ENCODE results near the gene RIOK1. TPM values are rescaled to one million over a fixed set of nuclear protein-coding genes. Genes with fewer than 3 reads are reported as not detected.
A peak's percentile ranks its signal among the peaks of the same experiment; 100 is the strongest.

The RIOK1 gene
- total and polyA plus RNA-seq, 2 of the 13 experiments (the other 11 are each of a cell fraction or from before 2014, with no cell fraction given), result 9.4 to 37.8 TPM

DNA sequence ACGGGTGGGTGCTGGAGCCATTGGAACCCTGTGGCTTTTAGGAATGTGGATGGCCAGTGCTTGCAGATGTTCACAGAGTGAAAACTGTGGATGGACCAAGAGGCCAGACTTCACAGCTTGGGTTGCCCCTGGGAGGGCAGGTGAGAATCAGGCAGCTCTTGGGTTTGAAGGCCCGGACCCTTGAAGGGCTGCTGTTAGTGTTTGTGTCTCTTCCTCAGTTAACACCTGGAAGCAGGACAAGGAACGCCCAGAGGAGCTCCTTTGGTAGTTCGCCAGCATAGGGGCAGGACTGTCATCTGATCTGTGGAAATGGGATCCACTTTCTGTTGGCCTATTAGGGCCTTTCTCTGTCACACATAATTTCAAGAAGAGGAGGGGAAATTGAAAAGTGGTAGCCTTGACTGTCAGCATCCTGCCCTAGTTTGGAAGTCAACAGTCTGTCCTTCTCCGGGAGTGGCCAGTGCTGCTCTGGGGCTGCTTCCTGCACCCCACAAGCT lies 43.6 kb downstream of the RIOK1 start:
- 37% methylated on average over 3 of the region's 5 CpGs for WGBS (ENCODE audit: low lambda C conversion rate)
- no peaks in the 10 kb centered on the region for H3K79me2 ChIP-seq (ENCODE audit: insufficient read depth, low read length)
- intact Hi-C loops (cut with micrococcal nuclease; ENCODE audit: unreplicated experiment), result no loop called here
- POLR2A ChIA-PET, result interaction anchor here (1.1 to 1.7 kb wide), 3 partner anchors 14 to 157 kb away, joined by 3 to 4 read pairs (median 4); partner anchors contain the start of genes CAGE1, RIOK1 and SNRNP48
- BruUV-seq (replicated peaks), result no TSS peak
- CTCF ChIA-PET (ENCODE audit: low intra/inter-chr PET ratio, low total read pairs), result no interaction called here
- ATAC-seq, result no peak
- no peak for FAIRE-seq
- in situ Hi-C loops (cut with HindIII; ENCODE audit: extremely low pct_ligation_motif_present, low pct_unique_long_range_greater_than_20kb), result loop anchor here (5.0 kb wide), 1 partner anchor 109 kb away; the partner anchor contains the start of gene DSP
- H3K9ac ChIP-seq (ENCODE audit: insufficient read depth, low read depth, low read length), result no peak overlapping the region
- no peak overlapping the region for H2AFZ ChIP-seq (ENCODE audit: low read length)
- 0 out of 5 replicates have a peak, but pooled peaks cover 0 to 5% of the 10 kb centered on the region in 2 experiments for H3K27me3 ChIP-seq (ENCODE audit: control insufficient read depth in 1 of 2, insufficient read depth in 2 of 2, low read length in 2 of 2)
- DNase-seq (ENCODE audit: low spot score), result no peak
- no peaks in the 10 kb centered on the region for H3K9me3 ChIP-seq (ENCODE audit: low read length)
- H3K4me3 ChIP-seq (replicated peaks in 1 of 3; ENCODE audit: insufficient read depth in 1 of 3, low read depth in 2 of 3, low read length in 3 of 3), result peak overlapping the region in 2 of 3 experiments; percentile 58 to 73; a peak in 4 of 6 replicates
- H4K20me1 ChIP-seq (ENCODE audit: insufficient read depth, low read length), result no peaks in the 10 kb centered on the region
- H3K36me3 ChIP-seq (replicated peaks in 1 of 2; ENCODE audit: control insufficient read depth in 1 of 2, insufficient read depth in 2 of 2, low read length in 2 of 2), result no peaks in the 10 kb centered on the region
- H3K27ac ChIP-seq (ENCODE audit: extremely low read length, insufficient read depth, low read length), result no peak overlapping the region
- H3K4me1 ChIP-seq (ENCODE audit: insufficient read depth, low read length), result peaks cover 30% of the 10 kb centered on the region
- peak overlapping the region; percentile 88 for H3K4me2 ChIP-seq (ENCODE audit: low read depth, low read length)
- TF ChIP-seq EED (CRISPR knock-in tag; IDR thresholded peaks at IDR 0.05) (peak; percentile 18; the same call in 1 of the 2 replicates), RNF2 (conservative IDR thresholded peaks at IDR 0.05; ENCODE audit: low read depth) (0 out of 2 replicates have a peak, but pooled peaks have one; percentile 2), ZBTB7A (CRISPR knock-in tag; IDR thresholded peaks at IDR 0.05) (no peak), ZNF232 (CRISPR knock-in tag; IDR thresholded peaks at IDR 0.05; ENCODE audit: borderline replicate concordance) (0 out of 2 replicates have a peak, but pooled peaks have one; percentile 64), EEA1 (CRISPR knock-in tag; IDR thresholded peaks at IDR 0.05; ENCODE audit: borderline replicate concordance) (no peak), ZNF720 (CRISPR knock-in tag; IDR thresholded peaks at IDR 0.05) (no peak), GATA4 (IDR thresholded peaks at IDR 0.05; ENCODE audit: borderline replicate concordance, low read depth) (no peak), HMG20A (CRISPR knock-in tag; IDR thresholded peaks at IDR 0.05; ENCODE audit: borderline replicate concordance) (no peak), ZNF614 (CRISPR knock-in tag; IDR thresholded peaks at IDR 0.05; ENCODE audit: borderline replicate concordance) (no peak; the same call in 1 of the 2 replicates), ONECUT2 (CRISPR knock-in tag; IDR thresholded peaks at IDR 0.05) (no peak), NFKB2 (CRISPR knock-in tag; IDR thresholded peaks at IDR 0.05; ENCODE audit: borderline replicate concordance) (peak; percentile 46; the same call in 1 of the 2 replicates), JUN (CRISPR knock-in tag; IDR thresholded peaks at IDR 0.05) (no peak), ZNF557 (CRISPR knock-in tag; IDR thresholded peaks at IDR 0.05) (0 out of 2 replicates have a peak, but pooled peaks have one; percentile 25), XRCC5 (optimal IDR thresholded peaks at IDR 0.05; ENCODE audit: low read length) (peak; percentile 25), ZNF263 (CRISPR knock-in tag; IDR thresholded peaks at IDR 0.05) (no peak), JUND (CRISPR knock-in tag; IDR thresholded peaks at IDR 0.05) (no peak), ZNF776 (CRISPR knock-in tag; IDR thresholded peaks at IDR 0.05) (no peak), FOXJ3 (CRISPR knock-in tag; IDR thresholded peaks at IDR 0.05; ENCODE audit: borderline replicate concordance) (0 out of 2 replicates have a peak, but pooled peaks have one; percentile 13)
- TF ChIP-seq, protein P1, sequence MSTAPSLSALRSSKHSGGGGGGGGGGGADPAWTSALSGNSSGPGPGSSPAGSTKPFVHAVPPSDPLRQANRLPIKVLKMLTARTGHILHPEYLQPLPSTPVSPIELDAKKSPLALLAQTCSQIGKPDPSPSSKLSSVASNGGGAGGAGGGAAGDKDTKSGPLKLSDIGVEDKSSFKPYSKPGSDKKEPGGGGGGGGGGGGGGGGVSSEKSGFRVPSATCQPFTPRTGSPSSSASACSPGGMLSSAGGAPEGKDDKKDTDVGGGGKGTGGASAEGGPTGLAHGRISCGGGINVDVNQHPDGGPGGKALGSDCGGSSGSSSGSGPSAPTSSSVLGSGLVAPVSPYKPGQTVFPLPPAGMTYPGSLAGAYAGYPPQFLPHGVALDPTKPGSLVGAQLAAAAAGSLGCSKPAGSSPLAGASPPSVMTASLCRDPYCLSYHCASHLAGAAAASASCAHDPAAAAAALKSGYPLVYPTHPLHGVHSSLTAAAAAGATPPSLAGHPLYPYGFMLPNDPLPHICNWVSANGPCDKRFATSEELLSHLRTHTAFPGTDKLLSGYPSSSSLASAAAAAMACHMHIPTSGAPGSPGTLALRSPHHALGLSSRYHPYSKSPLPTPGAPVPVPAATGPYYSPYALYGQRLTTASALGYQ (CRISPR knock-in tag; IDR thresholded peaks at IDR 0.05), result no peak
- TF ChIP-seq, protein P2, sequence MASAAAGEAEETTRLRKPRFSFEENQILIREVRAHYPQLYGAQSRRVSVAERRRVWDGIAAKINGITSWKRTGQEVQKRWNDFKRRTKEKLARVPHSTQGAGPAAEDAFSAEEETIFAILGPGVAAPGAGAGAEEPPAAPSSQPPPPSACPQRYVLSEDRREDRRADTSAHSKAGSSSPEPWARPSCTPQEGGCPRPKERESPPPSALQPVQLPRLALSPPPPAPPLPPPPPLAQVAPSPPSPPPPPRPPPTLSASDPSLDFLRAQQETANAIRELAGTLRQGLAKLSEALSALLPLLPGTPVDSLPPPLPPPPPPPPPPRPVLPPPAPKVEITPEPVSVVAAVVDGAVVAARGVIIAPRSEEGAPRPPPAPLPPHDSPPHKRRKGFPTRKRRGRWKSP (CRISPR knock-in tag; IDR thresholded peaks at IDR 0.05), result no peak
- TF ChIP-seq, protein P3, sequence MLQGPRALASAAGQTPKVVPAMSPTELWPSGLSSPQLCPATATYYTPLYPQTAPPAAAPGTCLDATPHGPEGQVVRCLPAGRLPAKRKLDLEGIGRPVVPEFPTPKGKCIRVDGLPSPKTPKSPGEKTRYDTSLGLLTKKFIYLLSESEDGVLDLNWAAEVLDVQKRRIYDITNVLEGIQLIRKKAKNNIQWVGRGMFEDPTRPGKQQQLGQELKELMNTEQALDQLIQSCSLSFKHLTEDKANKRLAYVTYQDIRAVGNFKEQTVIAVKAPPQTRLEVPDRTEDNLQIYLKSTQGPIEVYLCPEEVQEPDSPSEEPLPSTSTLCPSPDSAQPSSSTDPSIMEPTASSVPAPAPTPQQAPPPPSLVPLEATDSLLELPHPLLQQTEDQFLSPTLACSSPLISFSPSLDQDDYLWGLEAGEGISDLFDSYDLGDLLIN (CRISPR knock-in tag; IDR thresholded peaks at IDR 0.05; ENCODE audit: borderline replicate concordance), result 0 out of 2 replicates have a peak, but pooled peaks have one; percentile 44

All from HepG2 (cell line).